ENCODE data around the gene MYOM3. TPM values are rescaled to one million over a fixed set of nuclear protein-coding genes. Genes with fewer than 3 reads are reported as not detected.

The MYOM3 gene
- polyA plus RNA-seq, 2 of the 4 experiments (the other 2 are of a cell fraction), result 2.6 to 8.5 TPM

DNA sequence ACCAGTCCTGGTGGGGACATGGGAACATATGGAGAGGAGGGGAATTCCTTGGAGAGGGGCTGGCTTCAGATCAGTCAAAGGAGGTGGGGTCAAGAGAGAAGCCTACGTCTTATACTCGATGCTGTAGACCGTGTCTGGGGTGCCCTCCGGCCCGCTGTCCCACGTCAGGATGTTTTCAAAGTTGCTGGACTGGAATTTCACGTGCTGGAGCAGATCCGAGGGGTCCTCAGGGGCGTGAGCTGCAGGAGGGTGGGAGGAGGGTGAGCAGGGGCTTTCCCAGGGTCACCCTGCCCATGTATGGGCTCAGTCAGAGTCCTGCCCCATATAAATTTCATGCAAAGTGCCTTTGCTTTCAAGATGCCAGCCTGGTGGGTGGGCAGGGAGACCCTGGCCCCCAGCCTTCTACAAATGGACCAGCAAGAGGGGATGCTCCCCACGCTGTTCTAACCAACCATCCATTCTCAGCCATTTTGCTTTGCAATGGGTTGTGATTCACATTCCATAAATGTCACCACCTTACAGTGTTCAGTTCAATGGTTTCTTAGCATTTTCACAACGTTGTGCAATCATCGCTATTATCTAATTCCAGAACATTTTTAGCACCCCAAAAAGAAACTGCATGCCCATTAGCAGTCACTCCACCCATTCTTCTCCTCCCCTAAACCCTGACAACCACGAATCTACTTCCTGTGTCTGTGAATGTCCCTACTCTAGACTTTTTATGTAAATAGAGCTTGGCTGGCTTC is 26.7 kb upstream of the MYOM3 start:
- CTCF ChIA-PET, result interaction anchor here (1.0 to 2.0 kb wide), 2 partner anchors 11 to 254 kb away, joined by 3 to 6 read pairs; no protein-coding TSS in a partner anchor
- Histone ChIP-seq H3K27ac (no peak overlapping the region), H3K4me2 (no peak overlapping the region), H3K9me3 (no peaks in the 10 kb centered on the region), H3K4me3 (no peak overlapping the region), H3K4me1 (peaks cover 12% of the 10 kb centered on the region)
- no peak for TF ChIP-seq JUN (IDR thresholded peaks at IDR 0.05)
- TF ChIP-seq EHMT2 (IDR thresholded peaks at IDR 0.05; ENCODE audit: low read depth), result no peak
- TF ChIP-seq, protein P1, sequence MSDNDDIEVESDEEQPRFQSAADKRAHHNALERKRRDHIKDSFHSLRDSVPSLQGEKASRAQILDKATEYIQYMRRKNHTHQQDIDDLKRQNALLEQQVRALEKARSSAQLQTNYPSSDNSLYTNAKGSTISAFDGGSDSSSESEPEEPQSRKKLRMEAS (IDR thresholded peaks at IDR 0.05), result no peak
- TF ChIP-seq RARB (CRISPR knock-in tag; IDR thresholded peaks at IDR 0.05), result no peak
- TF ChIP-seq PHF8 (IDR thresholded peaks at IDR 0.05; ENCODE audit: borderline replicate concordance, low read depth), result no peak
- TF ChIP-seq SREBF2 (IDR thresholded peaks at IDR 0.05), result no peak
- no peak for TF ChIP-seq CBX8 (IDR thresholded peaks at IDR 0.05)
- TF ChIP-seq, protein P2, sequence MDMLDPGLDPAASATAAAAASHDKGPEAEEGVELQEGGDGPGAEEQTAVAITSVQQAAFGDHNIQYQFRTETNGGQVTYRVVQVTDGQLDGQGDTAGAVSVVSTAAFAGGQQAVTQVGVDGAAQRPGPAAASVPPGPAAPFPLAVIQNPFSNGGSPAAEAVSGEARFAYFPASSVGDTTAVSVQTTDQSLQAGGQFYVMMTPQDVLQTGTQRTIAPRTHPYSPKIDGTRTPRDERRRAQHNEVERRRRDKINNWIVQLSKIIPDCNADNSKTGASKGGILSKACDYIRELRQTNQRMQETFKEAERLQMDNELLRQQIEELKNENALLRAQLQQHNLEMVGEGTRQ (IDR thresholded peaks at IDR 0.05), result no peak
- no peak for TF ChIP-seq CHD4 (IDR thresholded peaks at IDR 0.05; ENCODE audit: borderline replicate concordance)
- no peak for TF ChIP-seq EHF (CRISPR knock-in tag; IDR thresholded peaks at IDR 0.05)
- no peak for TF ChIP-seq SMC3 (IDR thresholded peaks at IDR 0.05)
- no peak for TF ChIP-seq NR3C1 (IDR thresholded peaks at IDR 0.05)
- no peak for TF ChIP-seq BHLHE40 (IDR thresholded peaks at IDR 0.05; ENCODE audit: low read depth, low read length)
- TF ChIP-seq GATA3 (IDR thresholded peaks at IDR 0.05; ENCODE audit: borderline replicate concordance), result no peak
- no peak for TF ChIP-seq TP53 (CRISPR knock-in tag; IDR thresholded peaks at IDR 0.05)
- TF ChIP-seq, protein P3, sequence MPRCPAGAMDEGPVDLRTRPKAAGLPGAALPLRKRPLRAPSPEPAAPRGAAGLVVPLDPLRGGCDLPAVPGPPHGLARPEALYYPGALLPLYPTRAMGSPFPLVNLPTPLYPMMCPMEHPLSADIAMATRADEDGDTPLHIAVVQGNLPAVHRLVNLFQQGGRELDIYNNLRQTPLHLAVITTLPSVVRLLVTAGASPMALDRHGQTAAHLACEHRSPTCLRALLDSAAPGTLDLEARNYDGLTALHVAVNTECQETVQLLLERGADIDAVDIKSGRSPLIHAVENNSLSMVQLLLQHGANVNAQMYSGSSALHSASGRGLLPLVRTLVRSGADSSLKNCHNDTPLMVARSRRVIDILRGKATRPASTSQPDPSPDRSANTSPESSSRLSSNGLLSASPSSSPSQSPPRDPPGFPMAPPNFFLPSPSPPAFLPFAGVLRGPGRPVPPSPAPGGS (IDR thresholded peaks at IDR 0.05), result no peak
- WGBS (ENCODE audit: missing lambda C conversion rate), result 74% methylated on average over 12 of the region's 13 CpGs
- FAIRE-seq, result no peak
- no peak for DNase-seq (ENCODE audit: low read depth in 1 of 2, low spot score in 1 of 2)
- no peak for ATAC-seq
- POLR2A ChIA-PET, result no interaction called here

DNA sequence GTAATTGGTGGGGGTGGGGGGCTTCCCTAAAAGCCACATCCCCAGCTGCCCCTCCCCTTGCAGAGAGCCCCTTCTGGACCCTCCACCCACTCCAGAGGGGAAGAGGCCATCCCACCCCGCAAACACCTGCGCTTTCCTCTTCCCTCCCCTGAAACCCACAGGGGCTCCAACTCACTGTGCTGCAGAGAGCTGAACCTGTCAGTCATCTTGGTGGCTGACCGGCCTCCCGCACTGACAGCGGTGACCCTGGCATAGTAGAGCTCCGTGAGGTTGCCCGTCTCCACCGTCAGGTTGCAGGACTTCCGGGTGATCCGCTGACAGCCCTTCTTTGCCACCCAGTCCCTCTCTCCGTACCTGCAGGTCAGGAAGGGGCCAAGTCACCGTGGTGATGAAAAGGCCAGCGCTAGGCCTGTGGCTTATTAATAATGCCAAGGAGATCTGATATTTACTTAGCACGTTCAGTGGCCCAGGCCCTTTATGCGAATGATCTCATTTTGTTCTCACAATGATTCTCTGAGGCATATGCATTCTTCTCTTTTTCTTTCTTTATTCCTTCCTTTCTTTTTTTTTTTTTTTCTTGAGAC is 25.1 kb upstream of the MYOM3 start:
- TF ChIP-seq TP53 (CRISPR knock-in tag; IDR thresholded peaks at IDR 0.05) (no peak), NFE2L2 (conservative IDR thresholded peaks at IDR 0.05; ENCODE audit: low read length) (no peak)
- TF ChIP-seq, protein P4, sequence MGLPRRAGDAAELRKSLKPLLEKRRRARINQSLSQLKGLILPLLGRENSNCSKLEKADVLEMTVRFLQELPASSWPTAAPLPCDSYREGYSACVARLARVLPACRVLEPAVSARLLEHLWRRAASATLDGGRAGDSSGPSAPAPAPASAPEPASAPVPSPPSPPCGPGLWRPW (IDR thresholded peaks at IDR 0.05), result no peak
- TF ChIP-seq, protein P1 (IDR thresholded peaks at IDR 0.05), result no peak
- WGBS (ENCODE audit: missing lambda C conversion rate), result 95% methylated on average over 13 of the region's 15 CpGs
- FAIRE-seq, result no peak
- H3K4me3 ChIP-seq, result no peak overlapping the region
- no peak overlapping the region for H3K4me2 ChIP-seq
- no peak for ATAC-seq
- no peaks in the 10 kb centered on the region for H3K9me3 ChIP-seq
- ChIA-PET POLR2A (no interaction called here), CTCF (interaction anchor here (1.0 kb wide), 1 partner anchor 256 kb away, joined by 3 read pairs; no protein-coding TSS in a partner anchor)
- H3K4me1 ChIP-seq, result peaks cover 2% of the 10 kb centered on the region; the same call in 1 of the 3 replicates
- H3K27ac ChIP-seq, result no peak overlapping the region
- no peak for DNase-seq (ENCODE audit: low read depth in 1 of 2, low spot score in 1 of 2)

DNA sequence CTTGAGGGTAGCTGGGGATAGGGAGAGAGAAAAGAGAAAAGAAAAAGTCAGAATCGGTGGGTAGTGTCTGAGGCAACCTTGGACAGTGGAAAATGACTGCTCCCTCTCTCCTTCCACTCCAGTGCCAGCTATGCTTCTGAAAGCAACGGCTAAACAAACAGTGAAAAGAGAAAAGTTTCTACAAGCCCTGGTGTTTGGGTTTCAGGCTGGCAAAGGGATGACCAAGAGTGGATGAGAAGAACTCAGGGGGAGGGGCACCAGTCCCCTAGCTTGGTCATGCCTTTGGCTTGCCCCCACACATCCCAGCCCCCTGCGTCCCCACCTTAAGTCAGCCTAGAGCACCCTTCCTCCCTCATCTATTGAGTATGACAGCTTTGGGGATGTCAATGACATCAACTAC is 22.4 kb upstream of the MYOM3 start:
- ChIA-PET POLR2A (no interaction called here), CTCF (interaction anchor here (0.6 to 2.3 kb wide), 5 partner anchors 16 to 809 kb away, joined by 3 to 8 read pairs (median 4); no protein-coding TSS in a partner anchor)
- WGBS (ENCODE audit: missing lambda C conversion rate), result 70% methylated on average over 3 of the region's 3 CpGs
- no peak overlapping the region for H3K27ac ChIP-seq
- ATAC-seq, result no peak
- no peaks in the 10 kb centered on the region for H3K4me1 ChIP-seq
- no peak for DNase-seq (ENCODE audit: low read depth in 1 of 2, low spot score in 1 of 2)
- no peak overlapping the region for H3K4me3 ChIP-seq
- FAIRE-seq, result no peak
- peaks cover 8% of the 10 kb centered on the region; the same call in 2 of the 3 replicates for H3K9me3 ChIP-seq
- no peak overlapping the region for H3K4me2 ChIP-seq
- no peak for TF ChIP-seq HDAC2 (IDR thresholded peaks at IDR 0.05)
- TF ChIP-seq, protein P5, sequence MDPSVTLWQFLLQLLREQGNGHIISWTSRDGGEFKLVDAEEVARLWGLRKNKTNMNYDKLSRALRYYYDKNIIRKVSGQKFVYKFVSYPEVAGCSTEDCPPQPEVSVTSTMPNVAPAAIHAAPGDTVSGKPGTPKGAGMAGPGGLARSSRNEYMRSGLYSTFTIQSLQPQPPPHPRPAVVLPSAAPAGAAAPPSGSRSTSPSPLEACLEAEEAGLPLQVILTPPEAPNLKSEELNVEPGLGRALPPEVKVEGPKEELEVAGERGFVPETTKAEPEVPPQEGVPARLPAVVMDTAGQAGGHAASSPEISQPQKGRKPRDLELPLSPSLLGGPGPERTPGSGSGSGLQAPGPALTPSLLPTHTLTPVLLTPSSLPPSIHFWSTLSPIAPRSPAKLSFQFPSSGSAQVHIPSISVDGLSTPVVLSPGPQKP (IDR thresholded peaks at IDR 0.05; ENCODE audit: low read depth, low read length), result no peak
- no peak for TF ChIP-seq HOXA7 (CRISPR knock-in tag; IDR thresholded peaks at IDR 0.05)
- TF ChIP-seq, protein P3 (IDR thresholded peaks at IDR 0.05), result no peak
- TF ChIP-seq, protein P2 (IDR thresholded peaks at IDR 0.05), result no peak
- TF ChIP-seq RNF2 (IDR thresholded peaks at IDR 0.05; ENCODE audit: borderline replicate concordance, low read depth), result no peak
- TF ChIP-seq NFE2L2 (conservative IDR thresholded peaks at IDR 0.05; ENCODE audit: low read length), result no peak
- no peak for TF ChIP-seq ZNF302 (CRISPR knock-in tag; IDR thresholded peaks at IDR 0.05)
- TF ChIP-seq, protein P6, sequence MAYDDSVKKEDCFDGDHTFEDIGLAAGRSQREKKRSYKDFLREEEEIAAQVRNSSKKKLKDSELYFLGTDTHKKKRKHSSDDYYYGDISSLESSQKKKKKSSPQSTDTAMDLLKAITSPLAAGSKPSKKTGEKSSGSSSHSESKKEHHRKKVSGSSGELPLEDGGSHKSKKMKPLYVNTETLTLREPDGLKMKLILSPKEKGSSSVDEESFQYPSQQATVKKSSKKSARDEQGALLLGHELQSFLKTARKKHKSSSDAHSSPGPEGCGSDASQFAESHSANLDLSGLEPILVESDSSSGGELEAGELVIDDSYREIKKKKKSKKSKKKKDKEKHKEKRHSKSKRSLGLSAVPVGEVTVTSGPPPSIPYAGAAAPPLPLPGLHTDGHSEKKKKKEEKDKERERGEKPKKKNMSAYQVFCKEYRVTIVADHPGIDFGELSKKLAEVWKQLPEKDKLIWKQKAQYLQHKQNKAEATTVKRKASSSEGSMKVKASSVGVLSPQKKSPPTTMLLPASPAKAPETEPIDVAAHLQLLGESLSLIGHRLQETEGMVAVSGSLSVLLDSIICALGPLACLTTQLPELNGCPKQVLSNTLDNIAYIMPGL (CRISPR knock-in tag; IDR thresholded peaks at IDR 0.05; ENCODE audit: borderline replicate concordance), result no peak
- TF ChIP-seq EHF (CRISPR knock-in tag; IDR thresholded peaks at IDR 0.05), result no peak

Data from A549 (cell line).